NCI-H510A (cell line): ENCODE data around the gene SLAMF1.
"Not testable (repeated sequence)": the region's sequence is repeated elsewhere in the genome, so short reads cannot be mapped to it uniquely, and the experiment has no call there.

Experiments
- DNase-seq: peaks from one replicate; lab custom pipeline; 2025; lab: John Stamatoyannopoulos, UW

Gene SLAMF1

GRCh38 chr1:160665330-160666078 is 18.7 kb upstream of the SLAMF1 start:
- no peak for DNase-seq

DNA sequence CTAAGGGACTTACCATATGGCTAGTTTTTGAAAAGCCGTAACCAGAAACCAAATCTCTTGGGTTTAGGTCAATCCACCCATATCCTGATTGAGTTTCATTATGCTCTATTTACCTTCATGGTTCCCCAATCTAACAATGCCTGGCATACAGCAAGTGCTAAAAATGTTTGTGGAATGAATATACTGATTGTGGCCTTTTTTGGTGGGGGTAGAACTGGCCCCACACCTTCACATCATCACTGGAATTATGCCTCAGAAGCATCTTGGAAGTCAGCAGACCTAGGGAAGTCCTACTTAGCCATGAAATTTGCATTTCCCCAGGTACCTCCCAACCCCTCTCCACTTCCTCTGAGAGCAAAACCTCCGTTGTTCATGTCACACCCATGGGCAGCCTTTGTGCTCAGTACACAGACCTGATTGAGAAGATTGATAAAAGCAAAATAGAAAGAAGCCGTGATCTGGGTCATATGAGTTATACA is 17.8 kb upstream of the SLAMF1 start:
- no peak for DNase-seq

DNA sequence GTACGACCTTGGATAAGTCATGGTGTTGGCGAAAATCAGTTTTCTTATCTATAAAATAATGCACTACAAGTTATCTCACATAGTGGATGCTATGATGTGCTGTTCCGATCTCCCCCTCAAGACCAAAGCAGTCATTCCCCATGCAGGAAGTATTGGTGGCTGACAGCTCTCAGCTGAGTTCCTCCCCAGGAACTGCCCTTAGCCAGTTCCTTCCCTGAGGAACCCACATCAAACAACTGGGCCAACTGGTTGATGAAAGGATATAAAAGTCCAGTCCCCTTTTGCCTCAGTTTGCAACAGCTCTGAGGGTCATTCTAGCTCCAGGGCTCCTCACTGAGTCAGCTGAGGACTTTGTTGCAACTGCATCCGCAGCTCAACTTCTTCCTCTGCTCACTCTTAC is 16.1 kb upstream of the SLAMF1 start:
- DNase-seq = no peak

- DNase-seq = no peak
Observed at GRCh38 chr1:160659566-160659965, 12.7 kb upstream of the SLAMF1 start.

DNA sequence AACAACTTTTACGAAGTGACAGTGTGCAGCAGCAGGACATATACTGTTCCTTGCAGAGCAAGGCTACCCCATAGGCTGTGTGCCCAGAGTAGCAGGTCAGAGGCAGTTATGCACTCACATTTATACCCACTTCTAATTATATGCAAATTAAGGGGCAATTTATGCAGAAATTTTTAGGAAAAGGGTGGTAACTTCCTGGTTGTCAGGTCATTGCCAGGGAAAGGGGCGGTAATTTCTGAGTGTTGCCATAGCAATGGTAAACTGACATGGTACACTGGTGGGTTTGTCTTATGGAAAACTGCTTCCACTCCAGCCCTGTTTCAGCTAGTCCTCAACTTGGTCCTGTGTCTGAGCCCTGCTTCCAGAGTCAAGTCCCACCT is 12.0 kb upstream of the SLAMF1 start:
- DNase-seq = no peak

DNA sequence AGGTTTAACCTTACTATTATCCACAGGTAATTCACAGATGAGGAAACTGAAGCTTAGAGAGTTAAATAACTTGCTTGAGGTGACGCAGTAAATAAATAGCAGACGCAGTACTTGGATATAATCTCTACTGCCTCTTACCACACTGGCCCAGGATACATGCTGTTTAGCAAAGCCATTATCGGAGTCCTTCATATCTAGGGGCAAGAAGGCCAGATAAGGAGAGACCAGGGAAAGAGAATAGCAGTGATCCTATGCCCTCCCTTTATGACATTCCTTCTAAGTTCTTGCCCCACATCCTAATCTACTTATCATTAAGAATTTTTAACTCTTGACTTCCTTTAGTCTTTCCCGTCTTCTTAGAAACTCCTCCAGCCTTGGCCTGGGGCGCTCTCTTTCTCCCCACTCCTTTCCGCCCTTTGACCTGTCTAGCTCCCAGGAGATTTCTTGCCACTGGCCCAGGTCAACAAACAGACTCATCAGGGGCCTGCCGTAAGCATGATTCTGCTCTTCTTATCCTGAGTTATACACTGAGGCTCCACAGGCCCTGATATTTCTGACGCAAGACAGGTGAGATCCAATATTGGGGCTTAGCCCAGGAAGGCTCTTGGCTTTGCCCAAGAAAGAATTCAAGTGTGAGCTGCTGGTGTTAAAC is 11.4 kb upstream of the SLAMF1 start:
- DNase-seq = no peak

DNA sequence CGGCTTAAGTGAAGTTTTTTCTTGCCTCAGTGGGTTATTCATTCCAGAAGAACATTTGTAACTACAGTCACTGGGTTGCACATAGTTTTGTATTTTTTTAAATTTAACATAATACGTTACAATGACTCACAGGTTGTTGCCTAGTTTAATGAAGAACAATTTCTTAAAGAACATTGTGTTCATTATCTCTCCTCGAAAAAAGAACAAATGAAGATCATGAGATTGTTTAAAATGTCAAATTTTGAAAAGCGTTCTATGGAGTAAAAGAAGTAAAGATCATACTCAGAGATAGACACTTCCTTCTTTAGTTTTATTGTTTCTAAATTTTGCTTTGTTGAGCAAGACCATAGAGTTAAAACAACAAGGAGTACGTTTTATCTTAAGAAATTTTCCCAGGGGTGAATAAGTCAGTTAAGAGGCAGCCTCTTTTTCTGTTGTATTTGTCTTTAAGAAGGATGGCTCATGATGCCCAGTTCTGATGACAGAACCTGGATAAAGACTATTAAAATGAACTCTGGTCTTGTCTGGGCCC is 10.5 kb upstream of the SLAMF1 start:
- no peak for DNase-seq

GRCh38 chr1:160656737-160657136 is 9.9 kb upstream of the SLAMF1 start:
- DNase-seq = no peak

GRCh38 chr1:160653620-160654016 is 6.8 kb upstream of the SLAMF1 start:
- DNase-seq = no peak

- no peak for DNase-seq
Observed at GRCh38 chr1:160652924-160653619, 6.2 kb upstream of the SLAMF1 start.

DNA sequence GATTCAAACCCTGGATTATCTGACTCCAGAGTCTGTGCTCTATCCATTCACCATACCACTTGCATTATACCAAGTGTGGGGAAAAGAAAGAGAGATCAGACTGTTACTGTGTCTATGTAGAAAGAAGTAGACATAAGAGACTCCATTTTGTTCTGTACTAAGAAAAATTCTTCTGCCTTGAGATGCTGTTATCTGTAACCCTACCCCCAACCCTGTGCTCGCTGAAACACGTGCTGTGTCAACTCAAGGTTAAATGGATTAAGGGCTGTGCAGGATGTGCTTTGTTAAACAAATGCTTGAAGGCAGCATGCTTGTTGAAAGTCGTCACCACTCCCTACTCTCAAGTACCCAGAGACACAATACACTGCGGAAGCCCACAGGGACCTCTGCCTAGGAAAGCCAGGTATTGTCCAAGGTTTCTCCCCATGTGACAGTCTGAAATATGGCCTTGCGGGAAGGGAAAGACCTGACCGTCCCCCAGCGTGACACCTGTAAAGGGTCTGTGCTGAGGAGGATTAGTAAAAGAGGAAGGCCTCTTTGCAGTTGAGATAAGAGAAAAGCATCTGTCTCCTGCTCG is 5.3 kb upstream of the SLAMF1 start:
- DNase-seq = not testable (repeated sequence)

DNA sequence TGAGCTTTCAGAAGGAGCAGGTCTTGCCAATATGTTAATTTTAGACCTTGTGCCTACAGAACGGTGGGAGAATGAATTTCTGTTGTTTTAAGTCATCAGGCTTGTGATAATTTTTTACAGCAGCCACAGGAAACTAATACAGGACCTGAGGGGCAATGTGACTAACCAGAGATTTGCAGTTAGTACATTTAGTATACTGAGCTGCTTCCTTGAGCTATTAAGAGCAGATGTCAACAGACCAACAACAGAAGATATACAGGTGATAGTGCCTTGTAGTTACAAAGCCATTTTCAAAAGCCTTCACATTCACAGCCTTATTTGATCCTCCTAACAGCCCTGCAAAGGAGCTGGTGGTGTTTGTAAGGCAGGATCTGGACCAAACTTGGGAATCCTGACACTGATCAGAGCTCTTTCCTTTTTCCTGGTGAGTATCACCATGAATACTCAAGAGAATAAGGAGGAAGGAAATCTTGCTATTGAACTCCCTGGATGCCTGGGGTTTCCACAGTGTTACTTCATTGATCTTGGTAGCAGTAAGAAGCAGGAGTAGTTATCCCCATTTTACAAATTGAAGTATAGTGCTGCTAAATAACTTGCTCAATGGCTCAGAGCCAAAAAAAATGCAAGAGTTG is 4.7 kb upstream of the SLAMF1 start:
- no peak for DNase-seq

- DNase-seq = no peak
Observed at GRCh38 chr1:160647329-160647720, 481 bp upstream of the SLAMF1 start.

GRCh38 chr1:160646180-160646579 is 664 bp downstream of the SLAMF1 start:
- no peak for DNase-seq

DNA sequence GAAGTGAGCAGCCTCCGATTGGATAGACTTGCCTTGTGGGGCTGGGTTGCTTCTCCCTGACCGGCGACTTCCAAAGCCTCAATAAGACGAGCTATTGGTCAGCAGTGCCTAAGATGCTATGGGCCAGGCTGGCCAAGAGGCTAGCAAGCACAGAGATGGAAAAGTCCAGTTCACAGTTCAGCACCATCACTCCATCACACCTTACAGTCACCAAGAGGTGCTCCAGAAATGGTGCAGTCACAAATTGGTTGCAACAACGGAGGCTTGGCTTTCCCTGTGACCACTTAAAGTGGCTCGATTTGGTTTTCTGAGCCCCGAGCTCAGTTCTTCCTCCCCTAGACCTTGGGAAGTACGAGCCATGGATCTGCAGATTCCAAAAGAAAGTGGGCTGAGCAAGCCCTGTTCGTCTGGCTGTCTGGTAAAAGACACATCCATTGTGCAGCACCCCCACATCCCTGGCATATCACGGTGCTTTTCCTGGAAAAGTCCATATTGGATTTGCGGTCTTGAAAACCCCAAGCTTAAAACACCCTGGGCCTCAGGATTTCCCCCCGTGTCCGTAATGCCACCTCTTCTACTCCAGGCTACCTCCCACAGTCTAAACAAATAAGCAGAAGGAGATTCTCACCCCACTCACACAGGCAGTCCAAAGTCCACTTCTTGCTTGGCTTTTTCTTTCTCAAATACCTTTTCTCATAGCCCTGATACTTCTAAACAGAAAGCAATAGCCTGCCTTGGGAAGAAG is 1.3 kb downstream of the SLAMF1 start:
- no peak for DNase-seq

- no peak for DNase-seq
Observed at GRCh38 chr1:160644399-160644798, 2.4 kb downstream of the SLAMF1 start.

GRCh38 chr1:160643138-160643537 is 3.7 kb downstream of the SLAMF1 start:
- DNase-seq = no peak

GRCh38 chr1:160642281-160642644 is 4.6 kb downstream of the SLAMF1 start:
- no peak for DNase-seq

- DNase-seq = no peak
Observed at GRCh38 chr1:160641323-160642280, 5.2 kb downstream of the SLAMF1 start.
